K562 (cell line): Measurements from ENCODE around the gene SCN4A. TPM values are rescaled to one million over a fixed set of nuclear protein-coding genes. Genes with fewer than 3 reads are reported as not detected.

Source experiments
- FOXP4 ChIP-seq: sonication (generic); formaldehyde crosslinking; IDR thresholded peaks from 2 replicates; pipeline ENCODE4 v1.8.0; 2022; ENCODE audit warnings: mild to moderate bottlenecking, missing genetic modification reagents, borderline replicate concordance
- HCFC1 ChIP-seq: IDR thresholded peaks from 2 replicates; pipeline ENCODE4 v1.6.1; 2012; ENCODE audit warnings: low read depth, low read length, improper control_type of control experiment
- MEF2A ChIP-seq: IDR thresholded peaks from 2 replicates; pipeline ENCODE4 v1.6.1; 2011; ENCODE audit warnings: low read depth, mild to moderate bottlenecking, low read length, moderate library complexity; ENCODE audit not compliant: control insufficient read depth
- MYNN ChIP-seq, 2 experiments: sonication (generic); formaldehyde crosslinking in 1 of 2; IDR thresholded peaks; 2 replicates each; pipeline versions ENCODE4 v1.5.0 to v1.6.1; 2016 to 2020; ENCODE audit warnings: antibody characterized with exemption in 1 of 2, missing genetic modification reagents in 1 of 2
- NCOR1 ChIP-seq: fragments of 450-650 bp; IDR thresholded peaks from 2 replicates; pipeline ENCODE4 v1.6.1; 2016; ENCODE audit warnings: mild to moderate bottlenecking, moderate library complexity
- NKRF ChIP-seq: fragments of 450-650 bp; IDR thresholded peaks from 2 replicates; pipeline ENCODE4 v1.6.1; 2016; ENCODE audit warnings: borderline replicate concordance
- POLR2A ChIP-seq: fragments of 450-650 bp; conservative IDR thresholded peaks from 2 replicates; pipeline ENCODE4 v1.6.1; 2016
- SMARCA4 ChIP-seq: fragments of 450-650 bp; IDR thresholded peaks from 2 replicates; pipeline ENCODE4 v1.6.1; 2016
- SRF ChIP-seq, 2 experiments: fragments of 250-450, 450-650 bp in 1 of 2; sonication (Bioruptor Pico) in 1 of 2; sonication (generic) in 1 of 2; formaldehyde crosslinking; IDR thresholded peaks; 2 replicates each; pipeline versions ENCODE4 v1.5.0 to v1.5.1; 2020 to 2022; ENCODE audit warnings: mild to moderate bottlenecking in 1 of 2, missing genetic modification reagents in 1 of 2
- ZNF76 ChIP-seq: fragments of 250-450 bp; sonication (Bioruptor Pico); IDR thresholded peaks from 2 replicates; pipeline ENCODE4 v1.4.0; 2020; ENCODE audit warnings: mild to moderate bottlenecking, moderate library complexity, borderline replicate concordance
- polyA plus RNA-seq, 8 experiments: library from polyadenylated mRNA; depleted of rRNA in 4 of 8; stranded (reverse) in 5 of 8; unstranded in 3 of 8; fragments of >200 nt; fragmentation: Nextera tagmentation in 2 of 8; fragmentation: Illumina TruSeq in 1 of 8; extraction: Ambion mirVana in 2 of 8; extraction: Trizol in 1 of 8; gene quantifications; 2 replicates each; pipeline versions ENCODE4 v1.2.1 to v1.2.3, GENCODE V29; 2011 to 2014; ENCODE audit warnings: inconsistent platforms in 1 of 8, missing spikeins in 1 of 8
- total RNA-seq, 7 experiments: library from RNA; depleted of rRNA in 6 of 7; stranded (reverse); fragments of >200 nt in 6 of 7; fragmentation: Illumina TruSeq in 2 of 7; extraction: Trizol in 2 of 7; gene quantifications; 2 replicates each; pipeline versions ENCODE4 v1.2.1 to v1.2.3, GENCODE V29; 2011 to 2021; ENCODE audit warnings: low replicate concordance in 1 of 7

Gene SCN4A
- total and polyA plus RNA-seq, 9 of the 15 experiments (the other 6 are each of a cell fraction or from before 2014, with no cell fraction given), result 0.29 to 2.6 (median 1.4) TPM

GRCh38 chr17:63999680-64000531 is 27.2 kb upstream of the SCN4A start (continued):
- no peak for TF ChIP-seq NKRF
- no peak; the same call in 1 of the 2 replicates for TF ChIP-seq FOXP4 (CRISPR knock-in tag)
- peak; percentile 97 for TF ChIP-seq MYNN (IDR thresholded peaks at IDR 0.05)
- TF ChIP-seq MYNN (CRISPR knock-in tag; IDR thresholded peaks at IDR 0.05), result no peak
- no peak for TF ChIP-seq SMARCA4
- TF ChIP-seq SRF (CRISPR knock-in tag; IDR thresholded peaks at IDR 0.05), result no peak
- TF ChIP-seq POLR2A, result 0 out of 2 replicates have a peak, but pooled peaks have one; percentile 35
- peak; percentile 24; the same call in 1 of the 2 replicates for TF ChIP-seq NCOR1
- no peak for TF ChIP-seq HCFC1
- no peak for TF ChIP-seq ZNF76 (CRISPR knock-in tag)
- no peak for TF ChIP-seq MEF2A
